HG03135 (cell line): ENCODE measurements around the gene AKT3.

ENCODE experiments used
- ATAC-seq: cut with Tn5 transposase; IDR thresholded peaks from one replicate; pipeline ENCODE4 v1.9.1; 2021; ENCODE audit warnings: mild to moderate bottlenecking, moderate library complexity; ENCODE audit not compliant: unreplicated experiment

AKT3 gene

GRCh38 chr1:243473227-243474135 lies 376.6 kb downstream of the AKT3 start:
- ATAC-seq = no peak

GRCh38 chr1:243471754-243472745 lies 378.0 kb downstream of the AKT3 start:
- peak; percentile 79 for ATAC-seq

GRCh38 chr1:243471026-243471685 lies 378.9 kb downstream of the AKT3 start:
- no peak for ATAC-seq

- ATAC-seq = no peak
Measured at GRCh38 chr1:243470502-243470901, 379.5 kb downstream of the AKT3 start.

GRCh38 chr1:243469497-243469896 lies 380.5 kb downstream of the AKT3 start:
- no peak for ATAC-seq

- no peak for ATAC-seq
Measured at GRCh38 chr1:243465738-243466137, 384.3 kb downstream of the AKT3 start.

- no peak for ATAC-seq
Measured at GRCh38 chr1:243465081-243465480, 385.0 kb downstream of the AKT3 start.

GRCh38 chr1:243462929-243463697 lies 386.9 kb downstream of the AKT3 start:
- ATAC-seq = no peak

GRCh38 chr1:243461700-243462099 lies 388.3 kb downstream of the AKT3 start:
- ATAC-seq = no peak

GRCh38 chr1:243459059-243459458 lies 391.0 kb downstream of the AKT3 start:
- no peak for ATAC-seq

GRCh38 chr1:243457363-243457982 lies 392.6 kb downstream of the AKT3 start:
- ATAC-seq = no peak

GRCh38 chr1:243455760-243456651 lies 394.0 kb downstream of the AKT3 start:
- no peak for ATAC-seq

- no peak for ATAC-seq
Measured at GRCh38 chr1:243454328-243454997, 395.6 kb downstream of the AKT3 start.

- no peak for ATAC-seq
Measured at GRCh38 chr1:243452092-243452491, 398.0 kb downstream of the AKT3 start.

- ATAC-seq = no peak
Measured at GRCh38 chr1:243449373-243449772, 400.7 kb downstream of the AKT3 start.

- ATAC-seq = no peak
Measured at GRCh38 chr1:243447844-243448243, 402.2 kb downstream of the AKT3 start.

GRCh38 chr1:243447347-243447746 lies 402.7 kb downstream of the AKT3 start:
- ATAC-seq = no peak

- no peak for ATAC-seq
Measured at GRCh38 chr1:243443557-243443956, 406.5 kb downstream of the AKT3 start.
